Measurements from ENCODE around the gene TKT.
A peak's percentile ranks its signal among the peaks of the same experiment; 100 is the strongest.

Gene TKT

GRCh38 chr3:53202331-53203015 lies 53.3 kb downstream of the TKT start:
- H3K4me3 ChIP-seq (ENCODE audit: low read length in 2 of 2), result no peak overlapping the region
- peak overlapping the region; percentile 38 for H3K18ac ChIP-seq (ENCODE audit: low read length)
- no peaks in the 10 kb centered on the region for H3K27me3 ChIP-seq (ENCODE audit: control insufficient read depth in 3 of 3, insufficient read depth in 3 of 3, low read depth in 1 of 3, low read length in 3 of 3)
- peak overlapping the region; percentile 28 for H2AK5ac ChIP-seq (ENCODE audit: low read depth, low read length)
- H4K8ac ChIP-seq (ENCODE audit: low read depth, low read length), result peak overlapping the region; percentile 82
- no peak overlapping the region for H3K4ac ChIP-seq (ENCODE audit: low read length)
- H2AFZ ChIP-seq (ENCODE audit: low read length), result no peak overlapping the region
- no peak overlapping the region for H3K4me2 ChIP-seq (ENCODE audit: insufficient read depth, low read length, poor library complexity, severe bottlenecking)
- peak overlapping the region; percentile 31 for H3K23ac ChIP-seq (ENCODE audit: low read depth, low read length, poor library complexity)
- H4K91ac ChIP-seq (ENCODE audit: low read depth, low read length, poor library complexity), result no peak overlapping the region
- no peaks in the 10 kb centered on the region for H3K36me3 ChIP-seq (replicated peaks in 1 of 2; ENCODE audit: control insufficient read depth in 2 of 2, insufficient read depth in 2 of 2, low read length in 2 of 2)
- DNase-seq (ENCODE audit: low spot score), result no peak
- H2BK12ac ChIP-seq (ENCODE audit: low read length), result peak overlapping the region; percentile 58
- H2BK120ac ChIP-seq (ENCODE audit: low read depth, low read length), result no peak overlapping the region
- peak overlapping the region; percentile 24 for H2BK5ac ChIP-seq (ENCODE audit: low read length)
- H3K9me3 ChIP-seq (replicated peaks in 1 of 2; ENCODE audit: control insufficient read depth in 2 of 2, insufficient read depth in 1 of 2, low read depth in 1 of 2, low read length in 2 of 2), result peaks cover 3 to 9% of the 10 kb centered on the region in 2 donors
- H2BK15ac ChIP-seq (ENCODE audit: low read length), result no peak overlapping the region
- no CpG with 5 or more reads among the region's 14 CpGs for WGBS, 2 donors (ENCODE audit: extremely low coverage in 2 of 2, insufficient read length in 2 of 2, insufficient replicate concordance in 1 of 2)
- no peaks in the 10 kb centered on the region for H3K4me1 ChIP-seq (ENCODE audit: control insufficient read depth in 2 of 2, insufficient read depth in 1 of 2, low read depth in 1 of 2, low read length in 2 of 2)
- no peak overlapping the region for H3K14ac ChIP-seq (ENCODE audit: low read length)
- H3K9ac ChIP-seq (ENCODE audit: low read depth, low read length, poor library complexity), result peak overlapping the region; percentile 60
- H3K27ac ChIP-seq (replicated peaks; ENCODE audit: low read length), result no peak overlapping the region
- no peaks in the 10 kb centered on the region for H3K79me1 ChIP-seq (ENCODE audit: low read depth, low read length)

- Histone ChIP-seq H2BK5ac (ENCODE audit: low read length) (no peak overlapping the region), H3K4me2 (ENCODE audit: insufficient read depth, low read length, poor library complexity, severe bottlenecking) (no peak overlapping the region), H2AFZ (ENCODE audit: low read length) (no peak overlapping the region), H3K9ac (ENCODE audit: low read depth, low read length, poor library complexity) (no peak overlapping the region), H4K91ac (ENCODE audit: low read depth, low read length, poor library complexity) (no peak overlapping the region), H3K4me1 (ENCODE audit: control insufficient read depth in 2 of 2, insufficient read depth in 1 of 2, low read depth in 1 of 2, low read length in 2 of 2) (peaks cover 0 to 2% of the 10 kb centered on the region in 2 donors), H3K27ac (replicated peaks; ENCODE audit: low read length) (no peak overlapping the region), H3K14ac (ENCODE audit: low read length) (no peak overlapping the region), H2AK5ac (ENCODE audit: low read depth, low read length) (no peak overlapping the region), H3K79me1 (ENCODE audit: low read depth, low read length) (no peaks in the 10 kb centered on the region), H2BK120ac (ENCODE audit: low read depth, low read length) (no peak overlapping the region), H3K9me3 (replicated peaks in 1 of 2; ENCODE audit: control insufficient read depth in 2 of 2, insufficient read depth in 1 of 2, low read depth in 1 of 2, low read length in 2 of 2) (peaks cover 3 to 9% of the 10 kb centered on the region in 2 donors), H3K36me3 (replicated peaks in 1 of 2; ENCODE audit: control insufficient read depth in 2 of 2, insufficient read depth in 2 of 2, low read length in 2 of 2) (no peaks in the 10 kb centered on the region), H4K8ac (ENCODE audit: low read depth, low read length) (no peak overlapping the region), H3K27me3 (ENCODE audit: control insufficient read depth in 3 of 3, insufficient read depth in 3 of 3, low read depth in 1 of 3, low read length in 3 of 3) (no peaks in the 10 kb centered on the region), H3K23ac (ENCODE audit: low read depth, low read length, poor library complexity) (no peak overlapping the region), H3K4ac (ENCODE audit: low read length) (no peak overlapping the region), H3K18ac (ENCODE audit: low read length) (no peak overlapping the region), H3K4me3 (ENCODE audit: low read length in 2 of 2) (peak overlapping the region in 1 of 2 donors; percentile 63), H2BK12ac (ENCODE audit: low read length) (no peak overlapping the region), H2BK15ac (ENCODE audit: low read length) (no peak overlapping the region)
- WGBS, 2 donors (ENCODE audit: extremely low coverage in 2 of 2, insufficient read length in 2 of 2, insufficient replicate concordance in 1 of 2), result no CpG with 5 or more reads among the region's 19 CpGs
- DNase-seq (ENCODE audit: low spot score), result no peak
These were observed 55.0 kb downstream of the TKT start for GRCh38 chr3:53200501-53201498.

- Histone ChIP-seq H3K9ac (ENCODE audit: low read depth, low read length, poor library complexity) (no peak overlapping the region), H3K4me1 (ENCODE audit: control insufficient read depth in 2 of 2, insufficient read depth in 1 of 2, low read depth in 1 of 2, low read length in 2 of 2) (peaks cover 0 to 4% of the 10 kb centered on the region in 2 donors), H2AFZ (ENCODE audit: low read length) (no peak overlapping the region), H4K8ac (ENCODE audit: low read depth, low read length) (no peak overlapping the region), H2AK5ac (ENCODE audit: low read depth, low read length) (no peak overlapping the region), H3K23ac (ENCODE audit: low read depth, low read length, poor library complexity) (no peak overlapping the region), H3K36me3 (replicated peaks in 1 of 2; ENCODE audit: control insufficient read depth in 2 of 2, insufficient read depth in 2 of 2, low read length in 2 of 2) (no peaks in the 10 kb centered on the region), H3K18ac (ENCODE audit: low read length) (no peak overlapping the region), H3K14ac (ENCODE audit: low read length) (no peak overlapping the region), H3K27me3 (ENCODE audit: control insufficient read depth in 3 of 3, insufficient read depth in 3 of 3, low read depth in 1 of 3, low read length in 3 of 3) (peaks cover 0 to 9% (median 0%) of the 10 kb centered on the region in 3 experiments), H3K9me3 (replicated peaks in 1 of 2; ENCODE audit: control insufficient read depth in 2 of 2, insufficient read depth in 1 of 2, low read depth in 1 of 2, low read length in 2 of 2) (peaks cover 3 to 9% of the 10 kb centered on the region in 2 donors), H3K4me2 (ENCODE audit: insufficient read depth, low read length, poor library complexity, severe bottlenecking) (no peak overlapping the region), H2BK120ac (ENCODE audit: low read depth, low read length) (no peak overlapping the region), H3K4ac (ENCODE audit: low read length) (peak overlapping the region; percentile 30), H2BK5ac (ENCODE audit: low read length) (no peak overlapping the region), H4K91ac (ENCODE audit: low read depth, low read length, poor library complexity) (no peak overlapping the region), H3K79me1 (ENCODE audit: low read depth, low read length) (no peaks in the 10 kb centered on the region), H3K27ac (replicated peaks; ENCODE audit: low read length) (no peak overlapping the region), H3K4me3 (ENCODE audit: low read length in 2 of 2) (no peak overlapping the region), H2BK12ac (ENCODE audit: low read length) (no peak overlapping the region), H2BK15ac (ENCODE audit: low read length) (no peak overlapping the region)
- no peak for DNase-seq (ENCODE audit: low spot score)
- no CpG with 5 or more reads among the region's 3 CpGs for WGBS, 2 donors (ENCODE audit: extremely low coverage in 2 of 2, insufficient read length in 2 of 2, insufficient replicate concordance in 1 of 2)
These were observed 56.0 kb downstream of the TKT start for GRCh38 chr3:53199834-53200233.

DNA sequence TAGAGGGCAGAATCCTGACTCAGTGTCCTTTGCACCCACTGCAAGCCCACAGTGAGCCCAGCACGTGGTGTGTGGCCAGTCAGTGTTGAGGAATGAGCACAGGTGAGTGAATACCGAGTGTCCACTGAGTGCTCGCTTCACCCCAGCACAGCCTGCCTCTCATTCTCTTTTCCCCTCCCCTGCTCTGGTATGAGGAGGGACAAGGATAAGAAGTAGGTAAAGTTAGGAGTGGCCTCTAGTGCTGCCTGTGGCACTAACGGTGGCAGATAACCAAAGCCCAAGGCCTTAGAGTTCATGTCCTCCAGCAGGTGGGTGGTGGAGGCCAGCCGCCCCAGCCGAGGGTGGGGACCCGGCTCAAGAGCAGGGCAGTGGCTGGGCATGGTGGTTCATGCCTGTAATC lies 56.8 kb downstream of the TKT start:
- H3K9me3 ChIP-seq (replicated peaks in 1 of 2; ENCODE audit: control insufficient read depth in 2 of 2, insufficient read depth in 1 of 2, low read depth in 1 of 2, low read length in 2 of 2), result peaks cover 3 to 9% of the 10 kb centered on the region in 2 donors
- no peak overlapping the region for H4K8ac ChIP-seq (ENCODE audit: low read depth, low read length)
- peaks cover 0 to 17% (median 0%) of the 10 kb centered on the region in 3 experiments for H3K27me3 ChIP-seq (ENCODE audit: control insufficient read depth in 3 of 3, insufficient read depth in 3 of 3, low read depth in 1 of 3, low read length in 3 of 3)
- H2BK12ac ChIP-seq (ENCODE audit: low read length), result no peak overlapping the region
- H3K36me3 ChIP-seq (replicated peaks in 1 of 2; ENCODE audit: control insufficient read depth in 2 of 2, insufficient read depth in 2 of 2, low read length in 2 of 2), result no peaks in the 10 kb centered on the region
- H2AK5ac ChIP-seq (ENCODE audit: low read depth, low read length), result peak overlapping the region; percentile 58
- H3K4me1 ChIP-seq (ENCODE audit: control insufficient read depth in 2 of 2, insufficient read depth in 1 of 2, low read depth in 1 of 2, low read length in 2 of 2), result peaks cover 0 to 8% of the 10 kb centered on the region in 2 donors
- no peak overlapping the region for H3K23ac ChIP-seq (ENCODE audit: low read depth, low read length, poor library complexity)
- peak overlapping the region; percentile 68 for H3K4ac ChIP-seq (ENCODE audit: low read length)
- no peak overlapping the region for H2AFZ ChIP-seq (ENCODE audit: low read length)
- no peak overlapping the region for H3K14ac ChIP-seq (ENCODE audit: low read length)
- H3K4me2 ChIP-seq (ENCODE audit: insufficient read depth, low read length, poor library complexity, severe bottlenecking), result no peak overlapping the region
- H2BK5ac ChIP-seq (ENCODE audit: low read length), result no peak overlapping the region
- H4K91ac ChIP-seq (ENCODE audit: low read depth, low read length, poor library complexity), result no peak overlapping the region
- peak overlapping the region; percentile 24 for H2BK15ac ChIP-seq (ENCODE audit: low read length)
- no peak for DNase-seq (ENCODE audit: low spot score)
- no peak overlapping the region for H2BK120ac ChIP-seq (ENCODE audit: low read depth, low read length)
- no peak overlapping the region for H3K27ac ChIP-seq (replicated peaks; ENCODE audit: low read length)
- no peak overlapping the region for H3K9ac ChIP-seq (ENCODE audit: low read depth, low read length, poor library complexity)
- H3K18ac ChIP-seq (ENCODE audit: low read length), result peak overlapping the region; percentile 53
- no CpG with 5 or more reads among the region's 7 CpGs for WGBS, 2 donors (ENCODE audit: extremely low coverage in 2 of 2, insufficient read length in 2 of 2, insufficient replicate concordance in 1 of 2)
- H3K4me3 ChIP-seq (ENCODE audit: low read length in 2 of 2), result no peak overlapping the region
- H3K79me1 ChIP-seq (ENCODE audit: low read depth, low read length), result no peaks in the 10 kb centered on the region
